IPS DF 4.7 (cell line): ENCODE measurements around the gene MSANTD2.

Experiments
- DNase-seq: peaks from one replicate; pipeline ENCODE4 v3.0.0-alpha.2; 2013; ENCODE audit warnings: low spot score; ENCODE audit errors: extremely low read depth

Gene MSANTD2

DNA sequence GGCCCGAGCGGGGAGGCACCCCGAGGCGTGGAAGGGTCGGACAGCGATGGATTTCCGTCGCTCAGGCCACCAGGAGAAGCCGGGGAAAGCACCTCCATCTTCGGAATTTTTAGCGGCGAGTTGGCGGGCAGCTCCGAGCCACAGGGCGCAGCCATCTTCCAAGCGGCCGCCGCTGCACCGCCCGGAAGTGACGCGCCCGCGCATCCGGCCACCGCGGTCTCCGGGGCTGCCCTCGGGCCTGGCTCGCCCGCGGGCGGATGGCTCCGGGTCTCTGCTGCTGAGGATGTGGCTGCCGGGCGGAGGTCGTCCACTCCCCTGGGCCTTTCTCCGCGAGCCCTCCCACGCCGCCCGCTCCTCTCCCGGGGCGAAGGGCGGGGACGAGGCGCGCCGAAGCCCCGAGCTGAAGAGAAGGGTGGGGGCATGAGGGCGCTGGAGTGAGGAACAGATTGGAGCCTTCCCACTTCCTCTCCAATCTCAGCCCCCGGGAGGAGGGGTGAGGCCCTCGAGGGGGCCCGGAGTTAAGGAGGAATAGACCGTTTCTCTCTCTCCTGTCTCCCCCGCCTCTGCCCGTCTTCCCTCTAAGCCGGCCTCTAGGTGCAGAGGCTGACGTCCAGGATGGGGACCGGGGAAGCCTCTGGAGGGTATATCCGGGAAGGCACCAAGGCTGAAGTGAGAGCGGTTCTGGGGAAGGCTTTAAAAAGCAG lies at the start of gene MSANTD2:
Gene MSANTD2 (minus strand): TSS at position 181 of the 704 bp plus-strand sequence. CDS start 26 bp downstream, at position 155.
- no peak for DNase-seq

DNA sequence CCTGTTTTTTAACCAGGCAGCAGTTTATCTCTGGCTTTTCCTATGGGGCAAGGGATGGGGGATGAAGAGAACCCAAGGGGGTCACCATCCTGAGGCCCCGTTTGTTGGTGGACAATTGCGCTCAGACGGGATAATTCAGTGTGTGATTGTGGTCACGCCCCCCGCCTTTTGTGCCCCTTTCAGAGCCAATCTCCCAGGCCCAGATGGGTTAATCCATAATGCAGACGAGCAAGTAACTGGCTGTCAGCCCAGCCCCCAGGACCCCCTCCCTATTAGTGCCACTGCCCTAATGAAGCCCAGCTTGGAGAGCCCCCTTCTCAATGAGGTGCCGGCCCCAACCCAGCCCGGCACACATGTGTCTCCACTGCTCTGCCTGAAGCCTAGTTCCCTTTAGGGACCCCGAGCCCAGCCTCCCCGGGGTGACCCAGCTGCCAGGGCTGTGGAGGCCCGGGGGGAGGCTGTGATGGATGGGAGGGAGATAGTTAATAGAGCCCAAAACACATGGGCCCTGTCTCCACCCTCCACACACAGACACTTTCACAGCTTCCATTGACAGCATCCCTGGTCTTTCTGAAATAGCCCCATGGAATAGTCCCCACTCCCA lies 46.0 kb upstream of the MSANTD2 start:
- no peak for DNase-seq

DNA sequence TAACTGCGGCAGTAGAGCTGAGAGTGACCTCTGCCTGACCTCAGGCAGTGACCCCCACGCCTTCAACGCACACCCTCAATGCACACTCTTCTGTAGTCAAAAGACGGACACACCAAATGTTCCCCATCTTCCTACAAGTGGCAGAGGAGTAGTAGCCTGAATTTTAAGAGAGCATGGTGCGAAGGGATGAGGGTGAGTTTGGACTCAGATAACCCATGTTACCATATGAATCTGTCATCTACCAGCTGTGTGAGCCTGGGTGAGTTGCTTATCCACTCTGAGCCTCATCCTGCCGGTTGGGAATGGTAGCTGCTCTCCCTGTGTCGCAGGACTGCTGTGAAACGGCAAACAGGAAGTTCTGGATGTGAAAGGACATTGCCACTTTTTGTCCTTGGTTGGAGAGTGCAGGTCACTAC lies 44.5 kb upstream of the MSANTD2 start:
- no peak for DNase-seq

DNA sequence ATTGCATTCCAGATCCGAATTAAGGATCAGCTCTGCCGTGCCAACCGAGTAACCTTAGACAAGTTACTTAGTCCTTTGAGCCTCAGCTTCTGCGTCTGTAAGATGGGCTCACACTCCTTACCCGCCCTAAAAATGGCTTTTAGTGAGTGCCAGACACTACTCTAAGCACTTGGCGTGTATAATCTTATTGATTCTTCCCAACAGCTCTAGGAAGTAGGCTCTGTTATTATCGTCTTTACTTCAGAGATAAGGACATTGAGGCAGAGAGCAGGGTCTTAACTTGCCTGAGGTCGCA lies 43.4 kb upstream of the MSANTD2 start:
- DNase-seq, result no peak

DNA sequence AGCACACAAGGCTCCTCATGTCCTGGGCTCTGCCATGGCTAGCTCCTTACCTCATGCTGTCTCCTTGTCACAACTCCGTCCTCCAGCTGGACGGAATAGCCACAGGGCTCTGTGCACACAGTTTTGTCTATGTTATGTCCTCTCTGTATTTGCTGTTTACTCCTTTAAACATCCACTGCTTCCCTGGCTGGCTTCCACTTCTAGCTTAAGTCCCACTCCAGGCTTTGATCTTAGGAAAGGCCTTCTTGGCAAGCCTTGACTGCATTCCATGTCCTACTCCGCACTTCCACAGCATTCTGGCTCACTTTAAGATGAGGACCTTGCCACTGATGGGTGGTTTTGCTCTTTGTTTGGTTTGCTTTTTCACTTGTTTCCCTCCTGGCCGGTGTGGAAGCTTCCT lies 42.1 kb upstream of the MSANTD2 start:
- DNase-seq, result no peak

DNA sequence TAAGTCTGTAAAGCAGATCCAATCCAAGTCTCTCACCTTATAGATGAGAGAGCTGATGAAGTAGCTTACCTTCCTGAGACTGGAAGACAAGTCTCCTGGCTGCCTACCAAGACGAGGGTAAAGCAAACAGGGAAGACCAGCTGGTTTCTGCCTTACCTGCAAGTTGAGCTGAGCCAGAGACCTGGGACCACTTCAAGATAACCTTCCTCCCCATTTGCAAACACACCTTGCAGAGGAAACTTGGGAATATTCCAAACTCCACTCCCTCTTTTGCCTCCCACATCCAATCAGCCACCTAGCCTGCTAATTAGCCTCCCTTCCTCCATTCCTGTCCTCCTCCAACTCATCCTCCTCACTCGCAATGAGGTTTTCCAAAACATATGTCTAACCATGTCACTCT lies 41.6 kb upstream of the MSANTD2 start:
- no peak for DNase-seq

DNA sequence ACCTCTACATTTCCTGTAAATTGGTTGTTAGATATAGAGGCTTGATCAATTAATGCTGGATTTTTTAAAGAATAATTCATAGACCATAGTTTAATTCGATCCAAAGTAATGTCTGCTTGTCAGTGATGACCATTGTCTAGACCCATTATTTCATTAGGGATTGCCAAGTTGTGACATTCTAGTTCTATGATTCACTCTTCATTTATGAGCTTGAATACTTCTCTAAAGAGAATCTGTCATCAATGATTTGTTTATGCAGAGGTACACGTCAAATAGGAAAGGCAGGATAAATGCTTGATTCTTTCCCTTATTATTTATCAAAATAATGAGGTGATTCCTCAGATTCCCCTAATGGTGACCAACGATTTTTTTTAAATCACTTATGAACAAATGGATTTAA lies 41.0 kb upstream of the MSANTD2 start:
- DNase-seq, result no peak

DNA sequence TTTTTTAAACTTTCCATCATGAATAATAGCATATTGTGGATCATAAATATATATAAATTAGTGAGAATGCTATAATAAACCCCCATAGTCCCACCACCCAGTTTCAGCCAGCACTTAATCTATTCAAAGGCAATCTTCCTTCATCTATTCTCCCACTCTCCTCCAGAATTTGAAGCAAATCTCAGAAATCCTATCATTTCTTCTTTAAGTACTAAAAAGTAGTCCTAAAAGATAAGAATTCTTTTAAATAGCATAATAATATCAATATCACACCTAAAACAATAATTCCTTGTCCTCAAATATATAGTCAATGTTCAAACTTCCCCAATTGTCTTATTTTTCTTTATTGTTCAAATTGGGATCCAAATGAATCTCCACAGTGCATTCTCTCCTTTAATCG lies 40.5 kb upstream of the MSANTD2 start:
- no peak for DNase-seq

DNA sequence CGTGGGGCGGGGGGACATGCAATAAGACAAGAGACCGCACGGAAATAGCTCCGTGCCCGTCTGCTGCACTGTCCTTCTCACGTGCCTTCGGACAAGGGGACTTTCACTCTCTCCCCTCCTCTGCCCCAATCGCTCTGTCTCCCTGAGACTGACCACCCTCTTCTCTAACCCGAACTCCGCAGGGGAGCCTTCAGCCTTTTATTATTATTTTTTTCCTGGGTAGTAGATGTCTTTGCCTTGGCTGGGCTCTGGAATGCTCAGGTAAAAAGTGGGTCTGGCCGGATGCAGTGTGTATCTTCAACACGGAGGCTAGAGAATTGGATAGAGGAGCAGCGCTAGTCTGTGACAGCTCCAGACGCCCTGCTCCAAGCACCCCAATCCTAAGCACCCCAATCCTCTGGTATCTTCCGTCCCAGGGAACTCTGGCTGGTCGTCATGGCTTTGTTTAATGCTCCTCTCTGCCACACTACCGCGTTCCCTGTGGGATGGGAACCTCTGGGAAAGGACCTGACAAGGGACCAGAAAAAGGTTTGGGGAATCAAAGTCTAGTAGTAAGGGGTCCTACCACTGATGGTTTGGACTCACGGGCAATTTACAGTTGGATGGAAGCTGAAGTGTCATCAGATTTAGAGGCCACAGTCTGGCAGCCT lies 39.9 kb upstream of the MSANTD2 start:
- no peak for DNase-seq

DNA sequence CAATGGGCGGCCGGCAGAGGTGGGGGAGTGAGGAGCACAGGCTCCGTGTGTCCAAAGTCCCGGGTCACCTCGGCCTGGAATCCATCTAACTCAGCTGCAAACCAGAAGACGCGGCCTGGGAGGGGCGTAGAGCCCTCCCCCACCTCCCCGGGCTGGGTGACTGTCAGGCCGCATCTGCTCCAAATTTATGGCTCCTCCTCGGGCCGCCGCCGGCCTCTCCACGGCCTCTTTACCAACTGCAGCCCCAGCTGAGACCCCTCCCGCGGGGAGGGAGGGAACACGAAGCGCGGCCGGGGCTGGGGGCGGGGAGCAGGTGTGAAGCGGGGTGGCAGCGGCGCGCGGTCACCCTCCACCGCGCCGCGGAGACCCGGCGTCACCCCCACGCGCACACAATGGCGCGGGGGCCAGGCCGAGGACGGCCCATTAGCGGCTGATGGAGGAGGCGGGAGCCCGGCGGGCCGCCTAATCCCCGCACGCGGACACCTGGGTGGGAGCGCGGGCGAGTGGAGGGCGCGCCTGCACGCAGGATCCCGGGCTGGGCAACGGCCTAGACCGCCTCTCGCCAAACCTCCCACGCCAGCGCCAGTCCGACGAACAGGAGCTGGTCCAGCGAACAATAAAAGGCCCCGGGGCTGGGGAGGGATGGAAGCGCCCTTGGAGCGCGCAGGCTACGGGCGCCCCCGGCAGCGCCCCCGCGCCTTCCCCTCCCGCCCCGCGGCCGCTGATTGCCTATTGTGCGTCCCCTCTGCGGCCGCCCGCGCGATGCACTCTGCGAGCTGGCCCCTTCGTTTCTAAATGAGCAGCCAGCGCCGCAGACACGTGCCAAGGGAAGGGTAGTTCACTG lies 39.1 kb upstream of the MSANTD2 start:
- DNase-seq, result no peak

DNA sequence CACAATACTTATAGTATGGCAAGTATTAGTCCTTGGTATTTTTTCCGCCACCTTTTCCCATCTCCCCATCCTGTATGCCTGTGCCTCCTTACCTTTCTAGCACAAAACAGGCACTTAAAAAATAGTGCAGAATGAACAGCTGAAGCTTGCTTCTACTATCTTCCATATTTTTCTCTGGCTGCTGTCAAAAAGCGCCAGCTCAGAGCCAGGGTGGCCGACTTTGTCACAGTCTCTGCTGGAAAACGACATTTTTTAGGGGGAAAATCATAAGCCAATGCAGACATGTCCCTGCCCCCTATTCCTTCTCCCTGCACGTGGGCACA lies 38.6 kb upstream of the MSANTD2 start:
- no peak for DNase-seq

DNA sequence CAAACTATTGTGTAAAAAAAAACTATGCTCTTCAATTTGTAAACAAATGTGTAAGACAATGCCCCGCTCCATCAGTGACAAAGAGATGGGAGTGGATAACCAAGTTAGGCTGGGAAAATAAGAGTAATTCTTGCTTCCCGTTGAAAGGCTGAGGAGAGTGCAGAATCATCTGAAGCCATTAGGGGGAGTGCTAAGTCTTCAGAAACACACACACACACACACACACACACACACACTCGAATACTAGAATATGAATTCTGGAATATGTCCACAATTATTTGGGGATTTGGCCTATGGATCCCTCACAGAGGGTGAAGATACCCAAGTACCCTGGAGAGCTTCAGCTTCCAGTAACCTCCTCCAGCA lies 37.3 kb upstream of the MSANTD2 start:
- no peak for DNase-seq

DNA sequence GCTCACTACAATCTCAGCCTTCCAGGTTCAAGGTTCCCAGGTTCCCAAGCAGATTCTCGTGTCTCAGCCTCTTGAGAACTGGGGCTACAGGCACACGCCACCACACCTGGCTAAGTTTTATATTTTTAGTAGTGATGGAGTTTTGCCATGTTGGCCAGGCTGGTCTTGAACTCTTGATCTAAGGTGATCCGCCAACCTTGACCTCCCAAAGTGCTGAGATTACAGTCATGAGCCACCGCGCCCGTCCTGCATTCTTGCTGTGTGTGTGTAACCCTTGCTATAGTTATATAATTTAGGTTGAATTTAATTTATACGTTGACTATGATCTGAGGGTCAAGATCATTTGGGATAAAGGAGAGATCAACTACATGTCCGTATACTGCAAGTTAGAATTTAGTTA lies 35.7 kb upstream of the MSANTD2 start:
- no peak for DNase-seq

DNA sequence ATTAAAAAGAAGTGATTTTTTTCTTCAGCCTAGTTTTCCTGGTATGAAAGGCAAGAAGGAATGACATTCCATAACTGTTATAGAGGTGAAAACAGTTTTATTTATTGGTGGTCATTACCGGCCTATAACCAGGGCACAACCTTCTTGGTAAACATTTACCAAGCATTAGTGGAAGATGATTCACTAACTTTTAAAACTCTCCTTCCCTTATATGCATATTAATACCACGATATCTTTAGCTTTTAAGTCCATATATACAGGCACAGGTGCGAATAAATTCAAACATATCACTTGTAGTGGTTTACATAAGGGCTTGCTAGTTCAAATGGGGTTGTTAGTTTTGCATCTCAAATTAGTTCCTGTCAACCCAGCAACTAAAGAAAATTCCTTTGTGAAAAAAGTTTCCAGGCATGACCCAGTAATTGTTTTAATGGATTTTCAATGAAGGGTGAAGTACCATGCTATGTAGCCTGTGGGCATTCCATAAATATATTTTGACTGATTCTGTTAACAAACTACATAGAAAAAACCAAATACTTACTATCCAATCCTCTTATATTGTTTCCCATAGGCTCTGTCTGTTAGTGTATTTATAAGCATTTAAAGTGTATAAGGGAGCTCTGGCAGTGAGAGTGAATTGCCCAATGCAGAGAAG lies 34.4 kb upstream of the MSANTD2 start:
- DNase-seq, result no peak

DNA sequence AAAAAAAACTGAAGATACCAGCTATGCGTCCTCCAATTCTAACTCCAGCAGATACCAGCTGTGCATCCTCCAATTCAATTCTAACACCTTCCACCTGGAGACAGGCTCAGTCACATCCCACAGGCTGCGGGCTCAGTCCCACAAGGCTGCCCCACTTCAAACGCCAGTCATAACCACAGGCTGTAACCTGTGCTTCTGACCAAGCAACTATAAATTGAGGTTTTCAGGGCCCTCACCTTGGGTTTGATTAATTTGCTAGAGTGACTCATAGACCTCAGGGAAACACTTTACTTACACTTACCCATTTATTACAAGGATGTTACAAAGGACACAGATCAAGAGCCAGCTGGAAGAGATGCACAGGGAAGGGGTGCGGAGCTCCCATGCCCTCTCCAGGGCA lies 32.4 kb upstream of the MSANTD2 start:
- no peak for DNase-seq

DNA sequence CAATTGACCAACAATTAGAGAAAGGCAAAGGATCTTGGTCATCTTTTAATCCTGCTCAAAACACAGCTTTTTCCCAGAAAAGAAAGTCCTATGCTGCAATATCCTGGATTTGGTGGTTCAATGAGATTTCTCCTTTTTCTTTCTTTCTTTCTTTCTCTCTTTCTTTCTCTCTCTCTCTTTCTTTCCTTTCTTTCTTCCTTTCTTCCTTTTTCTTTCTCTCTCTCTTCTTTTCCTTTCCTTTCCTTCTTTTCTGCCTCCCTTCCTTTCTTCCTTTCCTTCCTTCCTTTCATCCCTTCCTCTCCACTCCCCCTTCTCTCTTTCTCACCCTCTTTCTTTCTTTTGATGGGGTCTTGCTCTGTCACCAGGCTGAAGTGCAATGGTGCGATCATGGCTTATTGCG lies 31.7 kb upstream of the MSANTD2 start:
- DNase-seq, result no peak

DNA sequence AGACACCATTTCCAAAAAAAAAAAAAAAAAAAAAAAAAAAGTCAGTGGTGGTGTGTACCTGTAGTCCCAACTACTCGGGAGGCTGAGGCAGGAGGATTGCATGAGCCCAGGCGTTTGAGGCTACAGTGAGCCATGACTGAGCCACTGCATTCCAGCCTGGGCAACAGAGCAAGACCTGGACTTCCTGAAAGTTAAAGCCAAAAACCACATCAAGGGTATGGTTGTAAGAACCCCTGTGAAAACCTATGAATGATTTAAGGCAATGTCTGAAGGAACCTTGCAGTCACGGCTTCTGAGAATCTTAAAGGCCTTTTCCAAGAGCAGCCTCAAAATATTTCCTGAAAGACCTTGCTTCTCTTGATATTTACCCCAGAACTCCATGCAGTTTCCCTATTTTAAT lies 30.5 kb upstream of the MSANTD2 start:
- no peak for DNase-seq

DNA sequence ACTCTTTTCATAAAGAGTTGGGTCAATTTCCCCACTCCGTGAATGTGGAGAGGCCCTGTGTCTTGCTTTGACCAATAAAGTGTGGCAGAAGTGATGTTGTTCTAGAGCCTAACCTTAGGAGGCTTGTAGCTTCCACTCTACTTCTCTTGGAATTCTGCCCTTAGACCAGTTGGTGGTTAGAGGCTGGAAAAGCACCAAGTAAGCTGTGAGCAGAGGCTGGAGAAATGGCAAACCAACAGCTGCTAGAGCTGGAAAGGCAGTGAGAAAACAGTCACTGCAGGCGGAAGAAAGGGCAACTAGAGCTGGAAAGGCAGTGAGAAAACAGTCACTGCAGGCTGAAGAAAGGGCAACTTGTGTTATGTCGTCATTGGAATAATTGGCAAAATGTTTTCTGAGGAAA lies 29.8 kb upstream of the MSANTD2 start:
- DNase-seq, result no peak

DNA sequence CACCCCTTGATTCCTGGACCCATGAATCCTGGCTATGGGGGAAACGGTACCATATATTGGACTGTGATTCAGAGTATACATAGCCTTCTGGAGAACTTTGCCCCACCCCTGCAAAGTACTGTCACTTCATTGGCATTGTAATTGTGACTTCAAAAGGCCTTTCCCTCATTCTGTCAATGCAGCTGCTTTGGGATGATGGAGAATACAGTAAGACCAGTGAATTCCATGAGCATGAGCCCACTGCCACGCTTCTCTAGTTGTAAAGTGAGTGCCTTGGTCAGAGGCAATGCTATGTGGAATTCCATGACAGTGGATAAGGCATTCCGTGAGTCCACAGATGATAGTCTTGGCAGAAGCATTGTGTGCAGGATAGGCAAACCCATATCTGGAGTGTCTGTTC lies 25.7 kb upstream of the MSANTD2 start:
- no peak for DNase-seq

DNA sequence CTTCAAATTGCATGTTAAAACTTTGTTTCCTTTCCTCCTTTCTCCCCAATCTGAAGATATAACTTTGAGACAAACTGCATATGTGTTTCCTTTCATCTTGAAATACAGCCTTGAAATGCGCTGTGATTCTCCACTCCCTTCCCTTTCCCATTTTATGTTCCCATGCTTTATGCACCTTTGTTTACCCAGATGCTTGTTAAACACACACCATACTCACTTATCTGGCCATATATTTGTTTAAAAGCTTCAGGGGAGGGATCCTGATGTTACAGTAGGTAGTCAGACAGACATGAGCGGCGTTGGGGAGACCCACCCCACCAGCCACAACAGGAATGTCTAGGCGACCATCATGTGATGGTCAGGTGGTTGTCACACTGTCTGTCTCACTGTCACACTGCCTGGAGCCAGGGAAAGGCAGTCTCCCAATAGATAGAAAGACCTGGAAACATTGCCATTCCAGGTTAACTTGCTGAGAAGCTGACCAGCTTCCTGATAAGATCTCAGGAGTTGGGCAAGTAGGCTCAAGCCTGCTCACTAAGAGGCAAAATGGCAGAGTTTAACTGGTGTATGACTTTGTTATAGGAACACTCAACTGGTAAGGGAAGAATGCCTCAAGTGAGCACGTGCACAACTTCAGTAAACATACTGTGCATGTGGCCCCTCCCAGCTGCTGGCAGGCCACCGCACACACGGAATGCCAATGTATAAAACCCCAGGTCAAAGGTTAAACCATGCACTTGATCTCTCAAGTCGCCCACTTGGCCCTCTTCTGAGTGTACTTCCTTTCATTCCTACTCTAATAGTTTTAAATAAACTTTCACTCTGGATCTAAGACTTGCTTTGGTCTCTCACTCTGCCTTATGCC lies 23.5 kb upstream of the MSANTD2 start:
- DNase-seq, result no peak
